GM10248 (cell line): Measurements from ENCODE around the gene C1GALT1.
"Not testable (repeated sequence)": the region's sequence is repeated elsewhere in the genome, so short reads cannot be mapped to it uniquely, and the experiment has no call there.

Experiments
- CTCF ChIA-PET: fragments of 300-600 bp; sonication (Branson Sonifier 250); formaldehyde crosslinking; extraction: SDS; loops from one replicate; lab custom pipeline; 2021; ENCODE audit warnings: antibody characterized with exemption; lab: Yijun Ruan, JAX
- POLR2A ChIA-PET: fragments of 350-650 bp; sonication (Branson Sonifier 250); formaldehyde crosslinking; extraction: SDS; loops from one replicate; lab custom pipeline; 2020; ENCODE audit warnings: antibody characterized with exemption; lab: Yijun Ruan, JAX
- DNase-seq: peaks from one replicate; pipeline ENCODE4 v3.0.0; 2012; ENCODE audit errors: extremely low spot score
- CTCF ChIP-seq: IDR thresholded peaks from 2 replicates; pipeline ENCODE4 v1.5.1; 2012; ENCODE audit warnings: mild to moderate bottlenecking, low read depth; ENCODE audit errors: extremely low read depth, missing control alignments, control extremely low read depth

C1GALT1 gene

GRCh38 chr7:7146837-7147236, 35.5 kb upstream of the C1GALT1 start:
- no peak for DNase-seq
- POLR2A ChIA-PET, result no interaction called here
- CTCF ChIA-PET, result interaction anchor here (1.1 kb wide), 2 partner anchors 13 to 65 kb away, joined by 3 read pairs; no protein-coding TSS in a partner anchor
- no peak for TF ChIP-seq CTCF

- DNase-seq, result no peak
- no peak for TF ChIP-seq CTCF
- ChIA-PET CTCF (interaction anchor here (0.7 to 1.1 kb wide), 3 partner anchors 27 to 461 kb away, joined by 3 read pairs; no protein-coding TSS in a partner anchor), POLR2A (no interaction called here)
Measured at GRCh38 chr7:7148798-7149481, 33.4 kb upstream of the C1GALT1 start.

- no peak for TF ChIP-seq CTCF
- ChIA-PET POLR2A (no interaction called here), CTCF (no interaction called here)
- no peak for DNase-seq
Measured at GRCh38 chr7:7151285-7151684, 31.1 kb upstream of the C1GALT1 start.

- ChIA-PET POLR2A (no interaction called here), CTCF (no interaction called here)
- DNase-seq, result no peak
Measured at GRCh38 chr7:7151865-7152264, 30.5 kb upstream of the C1GALT1 start.

GRCh38 chr7:7152315-7152714, 30.0 kb upstream of the C1GALT1 start:
- TF ChIP-seq CTCF, result no peak
- DNase-seq, result no peak
- POLR2A ChIA-PET, result no interaction called here
- CTCF ChIA-PET, result no interaction called here

More at GRCh38 chr7:7151865-7152264, 30.5 kb upstream of the C1GALT1 start:
- no peak for TF ChIP-seq CTCF

- DNase-seq, POLR2A ChIA-PET: not testable (repeated sequence)
- CTCF ChIA-PET, result interaction anchor here (1.6 kb wide), 1 partner anchor 76 kb away, joined by 3 read pairs; no protein-coding TSS in a partner anchor
Measured at GRCh38 chr7:7154355-7154754, 28.0 kb upstream of the C1GALT1 start.

- no peak for DNase-seq
- CTCF ChIA-PET, result no interaction called here
- no peak for TF ChIP-seq CTCF
- POLR2A ChIA-PET, result no interaction called here
Measured at GRCh38 chr7:7156663-7157062, 25.7 kb upstream of the C1GALT1 start.
